Measurements from ENCODE around the gene FBL. TPM values are rescaled to one million over a fixed set of nuclear protein-coding genes. Genes with fewer than 3 reads are reported as not detected.

Gene FBL
- total and polyA plus RNA-seq, 4 donors: 23.3 to 96.2 (median 57.7) TPM

DNA sequence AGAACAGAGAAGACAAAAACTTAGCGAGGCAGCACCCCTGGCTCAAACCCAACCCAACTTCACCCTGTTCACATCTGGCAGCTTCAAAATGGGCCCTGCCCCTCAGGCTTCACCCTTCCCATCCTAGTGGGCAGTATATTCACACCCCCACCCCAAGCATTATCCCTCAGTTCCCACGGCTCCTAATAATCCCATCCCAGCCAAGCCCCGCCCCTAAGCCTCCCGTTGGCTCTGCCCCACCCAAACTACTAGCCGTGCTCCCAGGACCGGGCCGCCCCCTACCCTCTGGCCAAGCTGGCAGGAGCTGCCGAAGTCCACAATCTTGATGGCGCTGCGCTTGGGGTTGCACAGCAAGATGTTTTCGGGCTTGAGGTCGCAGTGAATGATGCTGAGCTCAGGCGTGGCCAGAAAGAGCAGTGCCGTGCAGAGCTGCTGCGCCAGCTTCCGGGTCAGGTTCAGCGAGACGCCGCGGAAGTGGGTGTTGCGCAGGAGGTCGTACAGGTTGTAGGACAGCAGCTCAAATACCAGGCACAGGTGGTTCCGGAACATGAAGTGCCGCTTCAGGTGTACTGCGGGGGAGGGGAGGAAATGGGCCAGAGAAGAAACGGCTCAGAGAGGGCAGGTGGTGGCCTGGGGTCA lies 18.0 kb downstream of the FBL start:
- Histone ChIP-seq H3K27ac (ENCODE audit: low read depth in 1 of 2, low read length in 2 of 2) (no peak overlapping the region), H3K4me3 (ENCODE audit: low read depth in 1 of 3, low read length in 3 of 3) (no peak overlapping the region), H3K36me3 (ENCODE audit: control insufficient read depth in 4 of 4, insufficient read depth in 3 of 4, low read depth in 1 of 4, low read length in 3 of 4) (peaks cover 0 to 38% (median 7%) of the 10 kb centered on the region in 4 donors), H3K4me1 (ENCODE audit: control insufficient read depth in 4 of 4, insufficient read depth in 4 of 4, low read length in 3 of 4) (peaks cover 4 to 30% (median 26%) of the 10 kb centered on the region in 4 donors), H3K27me3 (ENCODE audit: control insufficient read depth in 4 of 4, insufficient read depth in 4 of 4, low read length in 3 of 4) (no peaks in the 10 kb centered on the region), H3K9ac (ENCODE audit: low read depth in 1 of 2, low read length in 2 of 2) (no peak overlapping the region), H3K9me3 (ENCODE audit: control insufficient read depth in 4 of 4, low read length in 3 of 4) (no peaks in the 10 kb centered on the region)
- no peak for DNase-seq (ENCODE audit: low spot score)
- 90% methylated on average over 26 of the region's 26 CpGs for WGBS
- TF ChIP-seq, protein P1, sequence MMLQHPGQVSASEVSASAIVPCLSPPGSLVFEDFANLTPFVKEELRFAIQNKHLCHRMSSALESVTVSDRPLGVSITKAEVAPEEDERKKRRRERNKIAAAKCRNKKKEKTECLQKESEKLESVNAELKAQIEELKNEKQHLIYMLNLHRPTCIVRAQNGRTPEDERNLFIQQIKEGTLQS (IDR thresholded peaks at IDR 0.05): no peak
- no peak for TF ChIP-seq YY1 (IDR thresholded peaks at IDR 0.05)
- no peak for TF ChIP-seq NR2F2 (IDR thresholded peaks at IDR 0.05)
- TF ChIP-seq EGR1 (IDR thresholded peaks at IDR 0.05; ENCODE audit: low read depth in 2 of 2): no peak
- TF ChIP-seq GABPA (IDR thresholded peaks at IDR 0.05 in 1 of 2, conservative IDR thresholded peaks at IDR 0.05 in 1 of 2): no peak
- no peak for TF ChIP-seq FOXA1 (IDR thresholded peaks at IDR 0.05)
- no peak for TF ChIP-seq RAD21 (IDR thresholded peaks at IDR 0.05)
- TF ChIP-seq, protein P2, sequence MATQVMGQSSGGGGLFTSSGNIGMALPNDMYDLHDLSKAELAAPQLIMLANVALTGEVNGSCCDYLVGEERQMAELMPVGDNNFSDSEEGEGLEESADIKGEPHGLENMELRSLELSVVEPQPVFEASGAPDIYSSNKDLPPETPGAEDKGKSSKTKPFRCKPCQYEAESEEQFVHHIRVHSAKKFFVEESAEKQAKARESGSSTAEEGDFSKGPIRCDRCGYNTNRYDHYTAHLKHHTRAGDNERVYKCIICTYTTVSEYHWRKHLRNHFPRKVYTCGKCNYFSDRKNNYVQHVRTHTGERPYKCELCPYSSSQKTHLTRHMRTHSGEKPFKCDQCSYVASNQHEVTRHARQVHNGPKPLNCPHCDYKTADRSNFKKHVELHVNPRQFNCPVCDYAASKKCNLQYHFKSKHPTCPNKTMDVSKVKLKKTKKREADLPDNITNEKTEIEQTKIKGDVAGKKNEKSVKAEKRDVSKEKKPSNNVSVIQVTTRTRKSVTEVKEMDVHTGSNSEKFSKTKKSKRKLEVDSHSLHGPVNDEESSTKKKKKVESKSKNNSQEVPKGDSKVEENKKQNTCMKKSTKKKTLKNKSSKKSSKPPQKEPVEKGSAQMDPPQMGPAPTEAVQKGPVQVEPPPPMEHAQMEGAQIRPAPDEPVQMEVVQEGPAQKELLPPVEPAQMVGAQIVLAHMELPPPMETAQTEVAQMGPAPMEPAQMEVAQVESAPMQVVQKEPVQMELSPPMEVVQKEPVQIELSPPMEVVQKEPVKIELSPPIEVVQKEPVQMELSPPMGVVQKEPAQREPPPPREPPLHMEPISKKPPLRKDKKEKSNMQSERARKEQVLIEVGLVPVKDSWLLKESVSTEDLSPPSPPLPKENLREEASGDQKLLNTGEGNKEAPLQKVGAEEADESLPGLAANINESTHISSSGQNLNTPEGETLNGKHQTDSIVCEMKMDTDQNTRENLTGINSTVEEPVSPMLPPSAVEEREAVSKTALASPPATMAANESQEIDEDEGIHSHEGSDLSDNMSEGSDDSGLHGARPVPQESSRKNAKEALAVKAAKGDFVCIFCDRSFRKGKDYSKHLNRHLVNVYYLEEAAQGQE (IDR thresholded peaks at IDR 0.05): no peak
- no peak for TF ChIP-seq SP1 (IDR thresholded peaks at IDR 0.05)
- TF ChIP-seq HNF4A (conservative IDR thresholded peaks at IDR 0.05): no peak
- TF ChIP-seq, protein P3, sequence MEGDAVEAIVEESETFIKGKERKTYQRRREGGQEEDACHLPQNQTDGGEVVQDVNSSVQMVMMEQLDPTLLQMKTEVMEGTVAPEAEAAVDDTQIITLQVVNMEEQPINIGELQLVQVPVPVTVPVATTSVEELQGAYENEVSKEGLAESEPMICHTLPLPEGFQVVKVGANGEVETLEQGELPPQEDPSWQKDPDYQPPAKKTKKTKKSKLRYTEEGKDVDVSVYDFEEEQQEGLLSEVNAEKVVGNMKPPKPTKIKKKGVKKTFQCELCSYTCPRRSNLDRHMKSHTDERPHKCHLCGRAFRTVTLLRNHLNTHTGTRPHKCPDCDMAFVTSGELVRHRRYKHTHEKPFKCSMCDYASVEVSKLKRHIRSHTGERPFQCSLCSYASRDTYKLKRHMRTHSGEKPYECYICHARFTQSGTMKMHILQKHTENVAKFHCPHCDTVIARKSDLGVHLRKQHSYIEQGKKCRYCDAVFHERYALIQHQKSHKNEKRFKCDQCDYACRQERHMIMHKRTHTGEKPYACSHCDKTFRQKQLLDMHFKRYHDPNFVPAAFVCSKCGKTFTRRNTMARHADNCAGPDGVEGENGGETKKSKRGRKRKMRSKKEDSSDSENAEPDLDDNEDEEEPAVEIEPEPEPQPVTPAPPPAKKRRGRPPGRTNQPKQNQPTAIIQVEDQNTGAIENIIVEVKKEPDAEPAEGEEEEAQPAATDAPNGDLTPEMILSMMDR (IDR thresholded peaks at IDR 0.05; ENCODE audit: low read depth, low read length, missing input control): no peak
- TF ChIP-seq, protein P4, sequence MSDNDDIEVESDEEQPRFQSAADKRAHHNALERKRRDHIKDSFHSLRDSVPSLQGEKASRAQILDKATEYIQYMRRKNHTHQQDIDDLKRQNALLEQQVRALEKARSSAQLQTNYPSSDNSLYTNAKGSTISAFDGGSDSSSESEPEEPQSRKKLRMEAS (IDR thresholded peaks at IDR 0.05): no peak
- TF ChIP-seq TAF1 (conservative IDR thresholded peaks at IDR 0.05): no peak
- TF ChIP-seq FOXA2 (IDR thresholded peaks at IDR 0.05): no peak
- no peak for TF ChIP-seq JUND (IDR thresholded peaks at IDR 0.05)
- TF ChIP-seq HNF4G (IDR thresholded peaks at IDR 0.05): no peak
- TF ChIP-seq, protein P5, sequence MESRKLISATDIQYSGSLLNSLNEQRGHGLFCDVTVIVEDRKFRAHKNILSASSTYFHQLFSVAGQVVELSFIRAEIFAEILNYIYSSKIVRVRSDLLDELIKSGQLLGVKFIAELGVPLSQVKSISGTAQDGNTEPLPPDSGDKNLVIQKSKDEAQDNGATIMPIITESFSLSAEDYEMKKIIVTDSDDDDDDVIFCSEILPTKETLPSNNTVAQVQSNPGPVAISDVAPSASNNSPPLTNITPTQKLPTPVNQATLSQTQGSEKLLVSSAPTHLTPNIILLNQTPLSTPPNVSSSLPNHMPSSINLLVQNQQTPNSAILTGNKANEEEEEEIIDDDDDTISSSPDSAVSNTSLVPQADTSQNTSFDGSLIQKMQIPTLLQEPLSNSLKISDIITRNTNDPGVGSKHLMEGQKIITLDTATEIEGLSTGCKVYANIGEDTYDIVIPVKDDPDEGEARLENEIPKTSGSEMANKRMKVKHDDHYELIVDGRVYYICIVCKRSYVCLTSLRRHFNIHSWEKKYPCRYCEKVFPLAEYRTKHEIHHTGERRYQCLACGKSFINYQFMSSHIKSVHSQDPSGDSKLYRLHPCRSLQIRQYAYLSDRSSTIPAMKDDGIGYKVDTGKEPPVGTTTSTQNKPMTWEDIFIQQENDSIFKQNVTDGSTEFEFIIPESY (IDR thresholded peaks at IDR 0.05): no peak

Data from liver (tissue), 9 donors.